Neural cell (in vitro differentiated cells): ENCODE measurements around the gene RING1. TPM values are rescaled to one million over a fixed set of nuclear protein-coding genes. Genes with fewer than 3 reads are reported as not detected.

Source experiments
- H2AFZ ChIP-seq: fragments of 200-600, 300-800 bp; sonication (generic), shearing (Covaris generic); 2 replicates; pipeline ENCODE4 v1.6.0; 2014; ENCODE audit warnings: low read depth, mild to moderate bottlenecking, antibody characterized with exemption, low read length, moderate library complexity
- H3F3A ChIP-seq: fragments of 200-600 bp; shearing (Covaris generic); 2 replicates; pipeline ENCODE4 v1.6.1; 2016; ENCODE audit warnings: mild to moderate bottlenecking, moderate library complexity, mixed read lengths, antibody characterized with exemption, low read length; ENCODE audit not compliant: insufficient read depth, poor library complexity, severe bottlenecking
- H3K27ac ChIP-seq: fragments of 200-600, 300-800 bp; sonication (generic), shearing (Covaris generic); 2 replicates; pipeline ENCODE4 v1.5.1; 2014; ENCODE audit warnings: mild to moderate bottlenecking, low read length, moderate library complexity
- H3K27me3 ChIP-seq: fragments of 300-800, 200-600 bp; sonication (generic), shearing (Covaris generic); 2 replicates; pipeline ENCODE4 v1.6.0; 2014; ENCODE audit warnings: mild to moderate bottlenecking, low read depth, low read length, moderate library complexity; ENCODE audit not compliant: insufficient read depth
- H3K36me3 ChIP-seq: fragments of 300-800, 200-600 bp; sonication (generic), shearing (Covaris generic); 2 replicates; pipeline ENCODE4 v1.5.1; 2014; ENCODE audit warnings: mild to moderate bottlenecking, antibody characterized with exemption, low read length, moderate library complexity; ENCODE audit not compliant: insufficient read depth
- H3K4me2 ChIP-seq: fragments of 300-800, 200-600 bp; sonication (generic), shearing (Covaris generic); 2 replicates; pipeline ENCODE4 v1.6.0; 2014; ENCODE audit warnings: mild to moderate bottlenecking, low read length
- H3K4me3 ChIP-seq: fragments of 300-800, 200-600 bp; sonication (generic), shearing (Covaris generic); 2 replicates; pipeline ENCODE4 v1.5.1; 2014; ENCODE audit warnings: mild to moderate bottlenecking, low read length, moderate library complexity
- H3K79me2 ChIP-seq: fragments of 200-600 bp; shearing (Covaris generic); replicated peaks from 2 replicates; pipeline ENCODE4 v1.6.0; 2014; ENCODE audit warnings: mild to moderate bottlenecking, low read length, moderate library complexity; ENCODE audit not compliant: insufficient read depth
- H3K9ac ChIP-seq: fragments of 300-800, 200-600 bp; sonication (generic), shearing (Covaris generic); 2 replicates; pipeline ENCODE4 v1.6.1; 2016; ENCODE audit warnings: mild to moderate bottlenecking, low read length, mixed read lengths
- H3K9me2 ChIP-seq: fragments of 200-600 bp; shearing (Covaris generic); 2 replicates; pipeline ENCODE4 v1.6.1; 2016; ENCODE audit warnings: mild to moderate bottlenecking, low read length, mixed read lengths; ENCODE audit not compliant: insufficient read depth
- H3K9me3 ChIP-seq: fragments of 200-600, 300-800 bp; sonication (generic), shearing (Covaris generic); 2 replicates; pipeline ENCODE4 v1.6.1; 2016; ENCODE audit warnings: mild to moderate bottlenecking, mixed run types, low read length, moderate library complexity, mixed read lengths
- H4K20me1 ChIP-seq: fragments of 200-600 bp; shearing (Covaris generic); 2 replicates; pipeline ENCODE4 v1.6.1; 2016; ENCODE audit warnings: mild to moderate bottlenecking, mixed run types; ENCODE audit not compliant: insufficient read depth
- CTCF ChIP-seq: fragments of 450-650 bp; IDR thresholded peaks from 2 replicates; pipeline ENCODE4 v1.5.1; 2014; ENCODE audit warnings: antibody characterized with exemption, mild to moderate bottlenecking, moderate library complexity; ENCODE audit not compliant: poor library complexity, severe bottlenecking
- EP300 ChIP-seq: fragments of 450-650 bp; conservative IDR thresholded peaks from 2 replicates; pipeline ENCODE4 v1.6.1; 2014; ENCODE audit warnings: antibody characterized with exemption, mild to moderate bottlenecking, moderate library complexity; ENCODE audit not compliant: poor library complexity, severe bottlenecking
- EZH2 ChIP-seq: fragments of 200-600, 300-800 bp; shearing (Covaris generic), sonication (generic); IDR thresholded peaks from 2 replicates; pipeline ENCODE4 v1.6.1; 2014; ENCODE audit warnings: antibody characterized with exemption, low read length, borderline replicate concordance, mild to moderate bottlenecking; ENCODE audit not compliant: insufficient read depth, poor library complexity, severe bottlenecking
- MXI1 ChIP-seq: fragments of 450-650 bp; conservative IDR thresholded peaks from 2 replicates; pipeline ENCODE4 v1.6.1; 2014; ENCODE audit warnings: antibody characterized with exemption, mild to moderate bottlenecking; ENCODE audit not compliant: poor library complexity, severe bottlenecking
- POLR2AphosphoS5 ChIP-seq: IDR thresholded peaks from 2 replicates; pipeline ENCODE4 v1.6.1; 2012
- RAD21 ChIP-seq: fragments of 450-650 bp; conservative IDR thresholded peaks from 2 replicates; pipeline ENCODE4 v1.6.1; 2014; ENCODE audit warnings: antibody characterized with exemption, mild to moderate bottlenecking, moderate library complexity
- SMC3 ChIP-seq: fragments of 450-650 bp; conservative IDR thresholded peaks from 2 replicates; pipeline ENCODE4 v1.6.1; 2014; ENCODE audit warnings: antibody characterized with exemption, mild to moderate bottlenecking, moderate library complexity; ENCODE audit not compliant: poor library complexity
- TAF1 ChIP-seq: IDR thresholded peaks from 2 replicates; pipeline ENCODE4 v1.6.1; 2012; ENCODE audit warnings: low read depth
- polyA plus RNA-seq: library from polyadenylated mRNA; depleted of rRNA; stranded (reverse); fragments of >200 nt; gene quantifications from 2 replicates; pipeline ENCODE4 v1.2.3, GENCODE V29; 2014
- TF ChIP-seq, protein P1 (sequence below): IDR thresholded peaks from 2 replicates; pipeline ENCODE4 v1.6.1; 2012; ENCODE audit warnings: borderline replicate concordance

RING1 gene
- polyA plus RNA-seq, 1 donor from 2014 or later = 107 TPM

GRCh38 chr6:33236852-33237251 lies 28.6 kb downstream of the RING1 start:
- Histone ChIP-seq H2AFZ (no peak overlapping the region), H3K4me2 (no peak overlapping the region), H3K9ac (no peak overlapping the region), H3K27me3 (no peaks in the 10 kb centered on the region), H3K9me2 (no peaks in the 10 kb centered on the region), H3K36me3 (no peaks in the 10 kb centered on the region), H4K20me1 (no peaks in the 10 kb centered on the region), H3K9me3 (no peaks in the 10 kb centered on the region), H3F3A (no peaks in the 10 kb centered on the region), H3K27ac (no peak overlapping the region), H3K79me2 (no peaks in the 10 kb centered on the region), H3K4me3 (no peak overlapping the region)
- TF ChIP-seq EZH2 (no peak), POLR2AphosphoS5 (no peak), EP300 (no peak), SMC3 (no peak), CTCF (no peak), RAD21 (no peak), MXI1 (no peak), TAF1 (no peak)
- TF ChIP-seq, protein P1, sequence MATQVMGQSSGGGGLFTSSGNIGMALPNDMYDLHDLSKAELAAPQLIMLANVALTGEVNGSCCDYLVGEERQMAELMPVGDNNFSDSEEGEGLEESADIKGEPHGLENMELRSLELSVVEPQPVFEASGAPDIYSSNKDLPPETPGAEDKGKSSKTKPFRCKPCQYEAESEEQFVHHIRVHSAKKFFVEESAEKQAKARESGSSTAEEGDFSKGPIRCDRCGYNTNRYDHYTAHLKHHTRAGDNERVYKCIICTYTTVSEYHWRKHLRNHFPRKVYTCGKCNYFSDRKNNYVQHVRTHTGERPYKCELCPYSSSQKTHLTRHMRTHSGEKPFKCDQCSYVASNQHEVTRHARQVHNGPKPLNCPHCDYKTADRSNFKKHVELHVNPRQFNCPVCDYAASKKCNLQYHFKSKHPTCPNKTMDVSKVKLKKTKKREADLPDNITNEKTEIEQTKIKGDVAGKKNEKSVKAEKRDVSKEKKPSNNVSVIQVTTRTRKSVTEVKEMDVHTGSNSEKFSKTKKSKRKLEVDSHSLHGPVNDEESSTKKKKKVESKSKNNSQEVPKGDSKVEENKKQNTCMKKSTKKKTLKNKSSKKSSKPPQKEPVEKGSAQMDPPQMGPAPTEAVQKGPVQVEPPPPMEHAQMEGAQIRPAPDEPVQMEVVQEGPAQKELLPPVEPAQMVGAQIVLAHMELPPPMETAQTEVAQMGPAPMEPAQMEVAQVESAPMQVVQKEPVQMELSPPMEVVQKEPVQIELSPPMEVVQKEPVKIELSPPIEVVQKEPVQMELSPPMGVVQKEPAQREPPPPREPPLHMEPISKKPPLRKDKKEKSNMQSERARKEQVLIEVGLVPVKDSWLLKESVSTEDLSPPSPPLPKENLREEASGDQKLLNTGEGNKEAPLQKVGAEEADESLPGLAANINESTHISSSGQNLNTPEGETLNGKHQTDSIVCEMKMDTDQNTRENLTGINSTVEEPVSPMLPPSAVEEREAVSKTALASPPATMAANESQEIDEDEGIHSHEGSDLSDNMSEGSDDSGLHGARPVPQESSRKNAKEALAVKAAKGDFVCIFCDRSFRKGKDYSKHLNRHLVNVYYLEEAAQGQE = no peak

DNA sequence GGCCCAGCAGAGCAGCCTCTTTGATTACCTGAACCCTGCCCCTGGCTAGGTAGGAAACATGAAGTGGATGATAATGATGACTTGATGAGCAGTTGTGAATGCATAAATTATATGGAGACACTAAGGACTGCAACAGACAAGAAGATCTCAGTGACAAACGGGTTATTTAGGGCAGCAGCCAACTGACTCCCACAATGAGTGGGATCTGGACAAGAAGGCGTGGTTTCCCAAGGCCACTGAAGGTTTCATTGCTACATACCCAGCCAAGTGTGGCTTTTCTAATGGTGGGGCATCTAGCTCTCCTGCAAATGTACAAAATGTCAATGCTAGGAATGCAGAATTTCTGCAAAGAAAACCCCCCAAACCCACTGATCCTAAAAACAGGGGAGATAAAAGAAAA lies 29.4 kb downstream of the RING1 start:
- H3K79me2 ChIP-seq = no peaks in the 10 kb centered on the region
- no peaks in the 10 kb centered on the region for H4K20me1 ChIP-seq
- H2AFZ ChIP-seq = no peak overlapping the region
- H3K27ac ChIP-seq = no peak overlapping the region
- H3K27me3 ChIP-seq = no peaks in the 10 kb centered on the region
- H3K9me2 ChIP-seq = no peaks in the 10 kb centered on the region
- TF ChIP-seq EZH2 (no peak), EP300 (no peak), RAD21 (no peak), POLR2AphosphoS5 (no peak)
- TF ChIP-seq, protein P1 = no peak
- H3K4me3 ChIP-seq = no peak overlapping the region
- H3K9me3 ChIP-seq = no peaks in the 10 kb centered on the region
- H3K36me3 ChIP-seq = no peaks in the 10 kb centered on the region
- H3K4me2 ChIP-seq = no peak overlapping the region
- no peaks in the 10 kb centered on the region for H3F3A ChIP-seq
- no peak overlapping the region for H3K9ac ChIP-seq
